GM19193 (cell line): ENCODE measurements around the gene PIGQ.
A peak's percentile ranks its signal among the peaks of the same experiment; 100 is the strongest.

Experiments used
- POLR2A ChIP-seq: IDR thresholded peaks from 4 replicates; pipeline ENCODE4 v1.6.1; 2011; ENCODE audit not compliant: insufficient read depth, insufficient read length; ENCODE audit errors: extremely low read depth

PIGQ gene

GRCh38 chr16:565419-566330, 4.1 kb upstream of the PIGQ start:
- no peak for TF ChIP-seq POLR2A

GRCh38 chr16:566475-567372, 3.0 kb upstream of the PIGQ start, which contains the start of gene NHLRC4:
TSS of gene NHLRC4 (plus strand) at chr16:567005. CDS start at chr16:568048, 1,043 bp downstream.
- TF ChIP-seq POLR2A, result peak; percentile 63

GRCh38 chr16:567373-568256, 2.2 kb upstream of the PIGQ start:
- no peak for TF ChIP-seq POLR2A

GRCh38 chr16:568401-569258, 1.1 kb upstream of the PIGQ start:
- no peak for TF ChIP-seq POLR2A

- no peak for TF ChIP-seq POLR2A
Observed at GRCh38 chr16:572865-573650, 3.3 kb downstream of the PIGQ start.

GRCh38 chr16:574021-574760, 4.4 kb downstream of the PIGQ start:
- TF ChIP-seq POLR2A, result no peak

- TF ChIP-seq POLR2A, result no peak
Observed at GRCh38 chr16:575354-576196, 5.8 kb downstream of the PIGQ start.

GRCh38 chr16:576197-576822, 6.5 kb downstream of the PIGQ start:
- TF ChIP-seq POLR2A, result no peak

- no peak for TF ChIP-seq POLR2A
Observed at GRCh38 chr16:576823-577201, 7.0 kb downstream of the PIGQ start.

GRCh38 chr16:577796-578195, 8.0 kb downstream of the PIGQ start:
- TF ChIP-seq POLR2A, result no peak

- no peak for TF ChIP-seq POLR2A
Observed at GRCh38 chr16:578232-578869, 8.6 kb downstream of the PIGQ start.

GRCh38 chr16:578870-579405, 9.2 kb downstream of the PIGQ start:
- TF ChIP-seq POLR2A, result no peak
